ENCODE measurements around the gene CCDC87.
A peak's percentile ranks its signal among the peaks of the same experiment; 100 is the strongest.
"Not testable (repeated sequence)": the region's sequence is repeated elsewhere in the genome, so short reads cannot be mapped to it uniquely, and the experiment has no call there.

CCDC87 gene

GRCh38 chr11:66543263-66544107, 49.4 kb downstream of the CCDC87 start:
- Histone ChIP-seq H4K20me1 (ENCODE audit: insufficient read depth, low read length, poor library complexity, severe bottlenecking) (no peaks in the 10 kb centered on the region), H3F3A (ENCODE audit: low read depth) (peaks cover 4% of the 10 kb centered on the region; the same call in 1 of the 2 replicates), H3K4me2 (ENCODE audit: low read depth, low read length, poor library complexity, severe bottlenecking) (peak overlapping the region; percentile 95), H3K27me3 (ENCODE audit: insufficient read depth, low read length, poor library complexity, severe bottlenecking) (no peaks in the 10 kb centered on the region), H3K79me2 (ENCODE audit: insufficient read depth, low read length) (peaks cover 37% of the 10 kb centered on the region), H3K36me3 (ENCODE audit: insufficient read depth, low read length) (no peaks in the 10 kb centered on the region; the same call in 1 of the 2 replicates), H2AFZ (ENCODE audit: low read length) (0 out of 2 replicates have a peak overlapping the region, but pooled peaks have one; percentile 40), H3K4me1 (ENCODE audit: insufficient read depth, low read length, poor library complexity, severe bottlenecking) (peaks cover 16% of the 10 kb centered on the region), H3K9me2 (replicated peaks; ENCODE audit: low read depth, low read length) (no peaks in the 10 kb centered on the region), H3K9ac (ENCODE audit: low read depth, low read length, poor library complexity, severe bottlenecking) (peak overlapping the region; percentile 93), H3K9me3 (ENCODE audit: insufficient read depth, low read depth, low read length) (no peaks in the 10 kb centered on the region), H3K4me3 (ENCODE audit: low read length, poor library complexity, severe bottlenecking) (peak overlapping the region; percentile 94)
- TF ChIP-seq EZH2phosphoT487 (IDR thresholded peaks at IDR 0.05; ENCODE audit: borderline replicate concordance) = no peak
- TF ChIP-seq, protein P1, sequence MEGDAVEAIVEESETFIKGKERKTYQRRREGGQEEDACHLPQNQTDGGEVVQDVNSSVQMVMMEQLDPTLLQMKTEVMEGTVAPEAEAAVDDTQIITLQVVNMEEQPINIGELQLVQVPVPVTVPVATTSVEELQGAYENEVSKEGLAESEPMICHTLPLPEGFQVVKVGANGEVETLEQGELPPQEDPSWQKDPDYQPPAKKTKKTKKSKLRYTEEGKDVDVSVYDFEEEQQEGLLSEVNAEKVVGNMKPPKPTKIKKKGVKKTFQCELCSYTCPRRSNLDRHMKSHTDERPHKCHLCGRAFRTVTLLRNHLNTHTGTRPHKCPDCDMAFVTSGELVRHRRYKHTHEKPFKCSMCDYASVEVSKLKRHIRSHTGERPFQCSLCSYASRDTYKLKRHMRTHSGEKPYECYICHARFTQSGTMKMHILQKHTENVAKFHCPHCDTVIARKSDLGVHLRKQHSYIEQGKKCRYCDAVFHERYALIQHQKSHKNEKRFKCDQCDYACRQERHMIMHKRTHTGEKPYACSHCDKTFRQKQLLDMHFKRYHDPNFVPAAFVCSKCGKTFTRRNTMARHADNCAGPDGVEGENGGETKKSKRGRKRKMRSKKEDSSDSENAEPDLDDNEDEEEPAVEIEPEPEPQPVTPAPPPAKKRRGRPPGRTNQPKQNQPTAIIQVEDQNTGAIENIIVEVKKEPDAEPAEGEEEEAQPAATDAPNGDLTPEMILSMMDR (conservative IDR thresholded peaks at IDR 0.05; ENCODE audit: low read length) = peak; percentile 58

DNA sequence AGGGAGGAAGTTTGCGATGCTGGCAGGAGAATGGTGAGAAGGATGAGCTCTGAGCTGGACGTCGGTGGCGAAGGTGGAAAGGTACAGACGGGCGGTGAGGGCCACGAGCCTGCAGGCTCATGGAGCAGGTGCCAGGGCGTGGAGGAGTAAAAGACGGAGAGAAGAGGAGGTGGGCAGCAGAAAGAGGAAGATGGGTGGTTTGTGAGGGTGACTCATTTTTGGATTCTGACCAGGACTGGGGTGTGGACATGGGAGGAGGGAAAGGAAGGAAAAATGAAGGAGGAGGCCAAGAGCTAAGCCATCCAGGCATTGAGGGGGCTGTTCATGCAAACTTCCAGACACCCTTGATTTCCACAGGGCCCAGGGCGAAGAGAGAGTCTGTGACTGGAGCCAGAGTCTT, 50.5 kb downstream of the CCDC87 start:
- Histone ChIP-seq H3F3A (ENCODE audit: low read depth) (peaks cover 4% of the 10 kb centered on the region; the same call in 1 of the 2 replicates), H3K4me3 (ENCODE audit: low read length, poor library complexity, severe bottlenecking) (peak overlapping the region; percentile 94), H3K4me2 (ENCODE audit: low read depth, low read length, poor library complexity, severe bottlenecking) (peak overlapping the region; percentile 95), H3K36me3 (ENCODE audit: insufficient read depth, low read length) (no peaks in the 10 kb centered on the region; the same call in 1 of the 2 replicates), H3K9me3 (ENCODE audit: insufficient read depth, low read depth, low read length) (no peaks in the 10 kb centered on the region), H3K79me2 (ENCODE audit: insufficient read depth, low read length) (peaks cover 37% of the 10 kb centered on the region), H3K27me3 (ENCODE audit: insufficient read depth, low read length, poor library complexity, severe bottlenecking) (no peaks in the 10 kb centered on the region), H3K4me1 (ENCODE audit: insufficient read depth, low read length, poor library complexity, severe bottlenecking) (peaks cover 16% of the 10 kb centered on the region), H2AFZ (ENCODE audit: low read length) (no peak overlapping the region), H4K20me1 (ENCODE audit: insufficient read depth, low read length, poor library complexity, severe bottlenecking) (no peaks in the 10 kb centered on the region), H3K9ac (ENCODE audit: low read depth, low read length, poor library complexity, severe bottlenecking) (peak overlapping the region; percentile 93), H3K9me2 (replicated peaks; ENCODE audit: low read depth, low read length) (no peaks in the 10 kb centered on the region)
- no peak for TF ChIP-seq EZH2phosphoT487 (IDR thresholded peaks at IDR 0.05; ENCODE audit: borderline replicate concordance)
- TF ChIP-seq, protein P1 (conservative IDR thresholded peaks at IDR 0.05; ENCODE audit: low read length) = no peak

DNA sequence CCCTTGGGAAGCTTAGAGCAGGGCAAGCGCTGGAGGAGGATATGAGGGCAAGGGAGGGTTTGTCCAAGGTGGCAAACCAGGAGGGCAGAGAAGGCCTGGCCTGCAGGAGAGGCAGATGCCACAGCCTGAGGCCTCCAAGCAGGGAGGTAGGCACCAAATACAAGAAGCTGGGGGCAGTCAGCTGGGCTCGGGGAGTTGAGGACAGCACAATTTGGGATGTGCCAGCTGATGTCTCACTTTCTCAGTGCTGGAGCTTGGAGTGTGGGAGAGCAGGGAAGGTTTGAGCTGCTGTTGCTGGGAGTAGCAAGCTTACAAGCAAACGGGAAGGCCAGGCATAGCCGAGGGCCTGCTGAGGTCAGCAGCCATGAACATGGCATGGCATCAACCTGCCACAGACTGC, 51.0 kb downstream of the CCDC87 start:
- H4K20me1 ChIP-seq (ENCODE audit: insufficient read depth, low read length, poor library complexity, severe bottlenecking) = no peaks in the 10 kb centered on the region
- no peaks in the 10 kb centered on the region for H3K27me3 ChIP-seq (ENCODE audit: insufficient read depth, low read length, poor library complexity, severe bottlenecking)
- no peaks in the 10 kb centered on the region; the same call in 1 of the 2 replicates for H3K36me3 ChIP-seq (ENCODE audit: insufficient read depth, low read length)
- peaks cover 16% of the 10 kb centered on the region for H3K4me1 ChIP-seq (ENCODE audit: insufficient read depth, low read length, poor library complexity, severe bottlenecking)
- no peaks in the 10 kb centered on the region for H3K9me2 ChIP-seq (replicated peaks; ENCODE audit: low read depth, low read length)
- H3K4me3 ChIP-seq (ENCODE audit: low read length, poor library complexity, severe bottlenecking) = no peak overlapping the region
- peak overlapping the region; percentile 93 for H3K9ac ChIP-seq (ENCODE audit: low read depth, low read length, poor library complexity, severe bottlenecking)
- TF ChIP-seq, protein P1 (conservative IDR thresholded peaks at IDR 0.05; ENCODE audit: low read length) = no peak
- TF ChIP-seq EZH2phosphoT487 (IDR thresholded peaks at IDR 0.05; ENCODE audit: borderline replicate concordance) = no peak
- H3F3A ChIP-seq (ENCODE audit: low read depth) = peaks cover 4% of the 10 kb centered on the region; the same call in 1 of the 2 replicates
- peaks cover 37% of the 10 kb centered on the region for H3K79me2 ChIP-seq (ENCODE audit: insufficient read depth, low read length)
- no peak overlapping the region for H2AFZ ChIP-seq (ENCODE audit: low read length)
- H3K4me2 ChIP-seq (ENCODE audit: low read depth, low read length, poor library complexity, severe bottlenecking) = peak overlapping the region; percentile 95
- H3K9me3 ChIP-seq (ENCODE audit: insufficient read depth, low read depth, low read length) = no peaks in the 10 kb centered on the region

GRCh38 chr11:66540598-66540997, 52.3 kb downstream of the CCDC87 start:
- H2AFZ ChIP-seq (ENCODE audit: low read length); H3K9me3 ChIP-seq (ENCODE audit: insufficient read depth, low read depth, low read length); H3K4me2 ChIP-seq (ENCODE audit: low read depth, low read length, poor library complexity, severe bottlenecking); H3K9ac ChIP-seq (ENCODE audit: low read depth, low read length, poor library complexity, severe bottlenecking); H3K9me2 ChIP-seq (replicated peaks; ENCODE audit: low read depth, low read length); H4K20me1 ChIP-seq (ENCODE audit: insufficient read depth, low read length, poor library complexity, severe bottlenecking); H3K36me3 ChIP-seq (ENCODE audit: insufficient read depth, low read length); H3K4me3 ChIP-seq (ENCODE audit: low read length, poor library complexity, severe bottlenecking); H3F3A ChIP-seq (ENCODE audit: low read depth); H3K27me3 ChIP-seq (ENCODE audit: insufficient read depth, low read length, poor library complexity, severe bottlenecking): not testable (repeated sequence)
- peaks cover 16% of the 10 kb centered on the region for H3K4me1 ChIP-seq (ENCODE audit: insufficient read depth, low read length, poor library complexity, severe bottlenecking)
- H3K79me2 ChIP-seq (ENCODE audit: insufficient read depth, low read length) = peaks cover 34% of the 10 kb centered on the region

Measured in Loucy (cell line).